ENCODE results near the gene OAF. TPM values are rescaled to one million over a fixed set of nuclear protein-coding genes. Genes with fewer than 3 reads are reported as not detected.

Gene OAF
- total and polyA plus RNA-seq, 2 experiments from 2014 or later = 1.1 to 3.0 TPM

GRCh38 chr11:120249279-120250262, 38.7 kb downstream of the OAF start:
- ATAC-seq (no peak), DNase-seq (ENCODE audit: low spot score) (no peak)
- peaks cover 57% of the 10 kb centered on the region for H3K4me1 Mint-ChIP-seq
- peak overlapping the region; percentile 35; the same call in 1 of the 2 replicates for H2AFZ ChIP-seq
- no peak overlapping the region for H3K4me3 ChIP-seq
- H3K4me2 ChIP-seq = no peak overlapping the region; the same call in 1 of the 2 replicates
- TF ChIP-seq STAT1 (IDR thresholded peaks at IDR 0.05; ENCODE audit: unreplicated experiment) (no peak), EZH2 (IDR thresholded peaks at IDR 0.05; ENCODE audit: low read depth, unreplicated experiment) (no peak), REST (IDR thresholded peaks at IDR 0.05; ENCODE audit: unreplicated experiment) (no peak), ZNF331 (CRISPR knock-in tag; IDR thresholded peaks at IDR 0.05; ENCODE audit: low read depth) (no peak), ETS1 (IDR thresholded peaks at IDR 0.05) (no peak), ZNF462 (CRISPR knock-in tag; IDR thresholded peaks at IDR 0.05) (no peak), POLR2AphosphoS5 (IDR thresholded peaks at IDR 0.05; ENCODE audit: low read depth) (no peak), ZNF114 (CRISPR knock-in tag; IDR thresholded peaks at IDR 0.05) (no peak), EZH2phosphoT487 (IDR thresholded peaks at IDR 0.05; ENCODE audit: unreplicated experiment) (no peak), NANOG (IDR thresholded peaks at IDR 0.05; ENCODE audit: borderline replicate concordance) (no peak), CREB1 (CRISPR knock-in tag; IDR thresholded peaks at IDR 0.05; ENCODE audit: low read depth) (no peak), JUNB (IDR thresholded peaks at IDR 0.05; ENCODE audit: unreplicated experiment) (no peak)
- TF ChIP-seq, protein P1, sequence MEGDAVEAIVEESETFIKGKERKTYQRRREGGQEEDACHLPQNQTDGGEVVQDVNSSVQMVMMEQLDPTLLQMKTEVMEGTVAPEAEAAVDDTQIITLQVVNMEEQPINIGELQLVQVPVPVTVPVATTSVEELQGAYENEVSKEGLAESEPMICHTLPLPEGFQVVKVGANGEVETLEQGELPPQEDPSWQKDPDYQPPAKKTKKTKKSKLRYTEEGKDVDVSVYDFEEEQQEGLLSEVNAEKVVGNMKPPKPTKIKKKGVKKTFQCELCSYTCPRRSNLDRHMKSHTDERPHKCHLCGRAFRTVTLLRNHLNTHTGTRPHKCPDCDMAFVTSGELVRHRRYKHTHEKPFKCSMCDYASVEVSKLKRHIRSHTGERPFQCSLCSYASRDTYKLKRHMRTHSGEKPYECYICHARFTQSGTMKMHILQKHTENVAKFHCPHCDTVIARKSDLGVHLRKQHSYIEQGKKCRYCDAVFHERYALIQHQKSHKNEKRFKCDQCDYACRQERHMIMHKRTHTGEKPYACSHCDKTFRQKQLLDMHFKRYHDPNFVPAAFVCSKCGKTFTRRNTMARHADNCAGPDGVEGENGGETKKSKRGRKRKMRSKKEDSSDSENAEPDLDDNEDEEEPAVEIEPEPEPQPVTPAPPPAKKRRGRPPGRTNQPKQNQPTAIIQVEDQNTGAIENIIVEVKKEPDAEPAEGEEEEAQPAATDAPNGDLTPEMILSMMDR (conservative IDR thresholded peaks at IDR 0.05; ENCODE audit: low read depth in 2 of 2) = no peak
- H3K27me3 ChIP-seq (ENCODE audit: insufficient read depth) = 0 out of 2 replicates have a peak, but pooled peaks cover 4% of the 10 kb centered on the region
- H3K27me3 Mint-ChIP-seq (ENCODE audit: insufficient read depth, low read depth, poor library complexity) = peaks cover 21% of the 10 kb centered on the region
- H3K27ac Mint-ChIP-seq = no peak overlapping the region
- peaks cover 48% of the 10 kb centered on the region for H3K4me1 ChIP-seq (ENCODE audit: insufficient read depth)
- no peaks in the 10 kb centered on the region for H3K79me2 ChIP-seq (replicated peaks; ENCODE audit: insufficient read depth)
- no peak overlapping the region for H3K4me3 Mint-ChIP-seq
- H3K27ac ChIP-seq (ENCODE audit: low read depth) = no peak overlapping the region
- no peaks in the 10 kb centered on the region for H3K9me3 Mint-ChIP-seq
- H3K36me3 ChIP-seq (ENCODE audit: insufficient read depth) = no peaks in the 10 kb centered on the region
- H4K20me1 ChIP-seq (replicated peaks; ENCODE audit: insufficient read depth) = no peaks in the 10 kb centered on the region
- no peaks in the 10 kb centered on the region; the same call in 2 of the 3 replicates for H3K36me3 Mint-ChIP-seq (ENCODE audit: low read depth)
- 0 out of 2 replicates have a peak, but pooled peaks cover 3% of the 10 kb centered on the region for H3F3A ChIP-seq (replicated peaks; ENCODE audit: low read depth)
- no peaks in the 10 kb centered on the region for H3K9me2 ChIP-seq (ENCODE audit: insufficient read depth)

Measured in GM23338 (cell line).